B cell (primary cell): Measurements from ENCODE around the gene RIPPLY1.

Experiments used
- CTCF ChIP-seq: fragments of 200-600 bp; IDR thresholded peaks from one replicate; pipeline ENCODE4 v1.8.0; 2022; ENCODE audit warnings: antibody characterized with exemption, mild to moderate bottlenecking
- EZH2 ChIP-seq: IDR thresholded peaks from 2 replicates; pipeline ENCODE4 v1.6.1; 2012; ENCODE audit warnings: borderline replicate concordance, low read depth, mild to moderate bottlenecking, moderate library complexity, low read length; ENCODE audit not compliant: insufficient read depth, poor library complexity, severe bottlenecking

GRCh38 chrX:106919932-106920452 is 16.9 kb upstream of the RIPPLY1 start, which contains the start of gene CLDN2:
- TF ChIP-seq EZH2 (no peak), CTCF (no peak)
